DMS114 treated with DMSO at 0.1 percent for 48 hours (cell line): ENCODE measurements around the gene SNX20.

Experiments
- DNase-seq: peaks from one replicate; lab custom pipeline; 2025; ENCODE audit not compliant: unreplicated experiment; lab: John Stamatoyannopoulos, UW

The SNX20 gene

DNA sequence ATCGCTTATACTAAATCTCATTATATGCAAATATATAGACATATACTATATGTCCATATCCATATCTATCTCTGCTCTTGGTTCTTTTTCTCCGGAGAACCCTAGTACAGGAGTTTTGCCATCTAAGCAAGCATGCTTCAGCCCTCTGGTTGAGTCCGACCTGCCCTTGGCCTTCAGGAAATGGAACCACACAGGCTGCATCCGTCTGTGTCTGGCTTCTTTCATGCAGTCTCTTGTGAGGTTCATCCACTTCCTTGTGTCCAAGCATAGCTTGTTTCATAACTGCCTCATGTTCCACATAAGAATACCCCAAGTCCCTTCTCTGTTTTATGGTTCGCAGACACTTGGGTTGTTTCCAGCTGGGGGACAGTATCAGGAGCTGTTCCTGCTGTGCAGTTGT is 16.8 kb downstream of the SNX20 start:
- no peak for DNase-seq

GRCh38 chr16:50662306-50662940 is 18.7 kb downstream of the SNX20 start:
- DNase-seq = no peak

GRCh38 chr16:50659806-50660205 is 21.3 kb downstream of the SNX20 start:
- no peak for DNase-seq

- DNase-seq = no peak
Observed at GRCh38 chr16:50657241-50657640, 23.9 kb downstream of the SNX20 start.

GRCh38 chr16:50655558-50656055 is 25.5 kb downstream of the SNX20 start:
- DNase-seq = no peak

GRCh38 chr16:50653633-50654519 is 27.2 kb downstream of the SNX20 start:
- DNase-seq = no peak

- DNase-seq = no peak
Observed at GRCh38 chr16:50652836-50653425, 28.2 kb downstream of the SNX20 start.

GRCh38 chr16:50651835-50652438 is 29.2 kb downstream of the SNX20 start:
- no peak for DNase-seq

GRCh38 chr16:50646345-50646744 is 34.8 kb downstream of the SNX20 start:
- DNase-seq = no peak

GRCh38 chr16:50645563-50646220 is 35.4 kb downstream of the SNX20 start:
- DNase-seq = no peak

GRCh38 chr16:50644729-50645128 is 36.4 kb downstream of the SNX20 start:
- DNase-seq = peak; percentile 24

- no peak for DNase-seq
Observed at GRCh38 chr16:50644245-50644644, 36.9 kb downstream of the SNX20 start.

- DNase-seq = no peak
Observed at GRCh38 chr16:50643192-50643591, 37.9 kb downstream of the SNX20 start.

DNA sequence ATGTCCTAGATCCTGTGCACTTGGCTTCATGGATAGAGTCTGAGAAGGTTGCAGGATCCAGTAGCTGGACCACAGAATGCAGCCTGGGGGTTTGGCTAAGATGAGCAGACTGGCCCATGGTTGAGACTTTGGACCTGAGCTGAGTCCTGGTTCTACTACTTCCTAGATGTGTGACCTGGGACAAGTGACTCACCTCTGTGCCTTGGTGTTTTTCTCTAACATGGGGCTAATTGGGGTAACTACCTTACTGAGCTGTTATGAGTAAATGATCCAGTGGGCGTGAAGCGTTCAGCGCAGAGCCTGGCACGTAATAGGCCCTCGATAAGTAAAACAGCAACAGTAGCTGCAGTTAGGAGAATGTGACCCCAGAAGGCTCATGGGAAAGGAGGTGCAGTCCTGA is 38.8 kb downstream of the SNX20 start:
- DNase-seq = no peak

DNA sequence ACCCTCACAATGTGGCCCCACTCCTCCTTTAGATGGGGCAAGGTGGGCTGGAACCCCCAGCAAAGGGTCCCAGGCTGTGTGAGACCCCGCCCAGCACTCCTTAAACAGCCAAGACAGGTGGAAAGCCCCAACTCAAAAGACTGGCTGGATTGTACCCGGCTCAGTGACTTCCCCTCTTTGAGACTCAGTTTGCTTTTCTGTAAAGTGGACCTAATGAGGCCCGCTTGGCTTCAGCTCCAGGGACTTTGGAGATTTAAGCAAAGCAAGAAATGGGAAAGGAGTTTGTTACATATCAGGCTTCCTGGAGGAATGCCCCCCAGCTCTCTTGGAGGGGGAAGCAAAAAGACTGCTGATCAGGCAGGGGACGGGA is 39.3 kb downstream of the SNX20 start:
- DNase-seq = no peak

DNA sequence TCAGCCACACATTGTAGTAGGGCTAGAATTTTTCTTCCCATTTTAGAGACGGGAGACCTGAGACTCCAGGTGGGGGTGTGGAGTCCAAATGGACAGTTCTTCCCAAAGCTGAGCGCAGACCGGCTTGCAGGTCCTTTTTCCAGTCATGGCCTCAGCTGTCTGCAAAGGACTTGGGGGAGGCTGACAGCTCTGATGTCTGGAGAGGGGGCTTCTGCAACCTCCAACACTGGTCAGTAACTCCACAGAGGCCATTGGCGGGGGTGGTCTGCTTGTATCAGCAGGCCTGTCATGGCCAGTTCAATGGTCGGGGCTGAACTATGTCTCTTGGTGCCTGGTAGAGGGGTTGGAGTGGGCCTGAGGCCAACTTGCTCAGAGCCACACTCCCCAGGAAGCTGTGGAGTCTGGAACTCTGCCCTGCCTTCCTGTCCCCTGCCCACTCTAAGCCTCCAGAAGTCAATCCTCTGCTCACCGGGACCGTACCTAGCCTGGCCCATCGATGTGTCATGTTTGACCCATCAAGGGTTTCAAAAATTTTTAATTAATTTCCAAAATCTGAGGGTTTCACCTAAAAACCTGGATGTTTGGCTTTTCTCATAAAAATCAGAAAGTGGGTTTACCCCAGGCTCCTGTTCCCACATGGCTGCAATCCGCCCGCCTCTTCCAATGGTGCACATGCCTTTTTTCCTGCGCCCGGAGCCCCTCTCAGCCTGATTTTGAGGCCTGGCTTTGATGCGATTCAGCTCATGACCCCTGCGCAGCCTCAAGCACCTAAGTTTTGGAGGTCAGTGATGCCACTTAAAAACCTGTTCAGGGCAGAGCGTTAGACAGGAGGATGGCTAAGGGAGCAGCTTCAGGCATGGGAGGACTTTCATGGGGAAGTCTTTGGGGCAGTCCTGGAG is 39.9 kb downstream of the SNX20 start:
- no peak for DNase-seq

GRCh38 chr16:50640391-50640790 is 40.7 kb downstream of the SNX20 start:
- no peak for DNase-seq

GRCh38 chr16:50638816-50639670 is 42.1 kb downstream of the SNX20 start:
- DNase-seq = no peak
